ENCODE data around the gene NOTCH3.
A peak's percentile ranks its signal among the peaks of the same experiment; 100 is the strongest.

The NOTCH3 gene

DNA sequence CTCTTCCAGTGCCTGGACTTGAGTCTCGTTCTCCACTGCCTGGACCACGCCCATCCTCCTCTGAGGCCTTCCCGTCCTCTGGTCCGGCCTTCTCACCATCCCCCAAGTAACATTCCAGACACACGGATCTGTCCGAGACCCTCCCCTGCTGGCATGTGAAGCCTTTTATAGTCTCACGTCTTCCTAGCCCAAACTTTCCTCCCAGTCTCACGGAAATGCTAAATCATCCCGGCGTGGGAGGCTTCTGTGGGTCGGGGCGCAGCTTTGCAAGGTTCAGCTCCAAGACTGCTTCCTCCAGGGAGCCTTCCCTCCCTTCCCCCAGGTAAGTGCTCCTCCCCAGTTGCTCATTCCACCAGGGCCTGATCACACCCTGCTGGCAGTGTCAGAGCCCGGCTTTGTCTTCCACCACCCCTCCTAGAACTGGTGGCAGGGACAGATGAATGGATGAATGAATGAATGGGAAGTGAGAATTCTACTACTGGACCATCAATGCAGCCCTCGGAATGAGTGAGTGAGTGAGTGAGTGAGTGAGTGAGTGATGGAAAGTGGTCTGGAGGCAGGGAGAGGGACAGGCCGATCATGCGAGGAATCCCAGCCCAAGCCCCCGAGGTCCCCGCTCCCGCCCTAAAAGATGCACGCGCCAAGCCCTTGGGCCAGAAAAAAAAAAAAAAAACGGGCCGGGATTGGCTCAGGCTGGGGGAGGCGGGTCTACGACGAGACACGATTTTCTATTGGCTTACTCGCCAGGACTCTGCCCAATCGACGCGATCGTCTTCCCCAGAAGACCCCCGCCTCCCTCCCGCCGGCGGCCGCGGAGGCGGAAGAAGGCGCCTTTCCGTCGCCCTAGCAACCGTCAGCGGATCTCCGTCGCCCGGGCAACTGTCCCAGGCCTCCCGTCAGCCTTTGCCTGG lies 22.2 kb upstream of the NOTCH3 start:
- TF ChIP-seq, protein P1, sequence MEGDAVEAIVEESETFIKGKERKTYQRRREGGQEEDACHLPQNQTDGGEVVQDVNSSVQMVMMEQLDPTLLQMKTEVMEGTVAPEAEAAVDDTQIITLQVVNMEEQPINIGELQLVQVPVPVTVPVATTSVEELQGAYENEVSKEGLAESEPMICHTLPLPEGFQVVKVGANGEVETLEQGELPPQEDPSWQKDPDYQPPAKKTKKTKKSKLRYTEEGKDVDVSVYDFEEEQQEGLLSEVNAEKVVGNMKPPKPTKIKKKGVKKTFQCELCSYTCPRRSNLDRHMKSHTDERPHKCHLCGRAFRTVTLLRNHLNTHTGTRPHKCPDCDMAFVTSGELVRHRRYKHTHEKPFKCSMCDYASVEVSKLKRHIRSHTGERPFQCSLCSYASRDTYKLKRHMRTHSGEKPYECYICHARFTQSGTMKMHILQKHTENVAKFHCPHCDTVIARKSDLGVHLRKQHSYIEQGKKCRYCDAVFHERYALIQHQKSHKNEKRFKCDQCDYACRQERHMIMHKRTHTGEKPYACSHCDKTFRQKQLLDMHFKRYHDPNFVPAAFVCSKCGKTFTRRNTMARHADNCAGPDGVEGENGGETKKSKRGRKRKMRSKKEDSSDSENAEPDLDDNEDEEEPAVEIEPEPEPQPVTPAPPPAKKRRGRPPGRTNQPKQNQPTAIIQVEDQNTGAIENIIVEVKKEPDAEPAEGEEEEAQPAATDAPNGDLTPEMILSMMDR (IDR thresholded peaks at IDR 0.05; ENCODE audit: low read depth, low read length), result no peak
- DNase-seq (ENCODE audit: extremely low read depth, low read depth), result peak; percentile 91

GRCh38 chr19:15220833-15221232 lies 20.0 kb upstream of the NOTCH3 start:
- no peak for DNase-seq (ENCODE audit: extremely low read depth, low read depth)

GRCh38 chr19:15218501-15218900 lies 17.7 kb upstream of the NOTCH3 start:
- TF ChIP-seq, protein P1 (IDR thresholded peaks at IDR 0.05; ENCODE audit: low read depth, low read length), result no peak
- DNase-seq (ENCODE audit: extremely low read depth, low read depth), result no peak

More at GRCh38 chr19:15220833-15221232, 20.0 kb upstream of the NOTCH3 start:
- TF ChIP-seq, protein P1 (IDR thresholded peaks at IDR 0.05; ENCODE audit: low read depth, low read length), result no peak

- TF ChIP-seq, protein P1 (IDR thresholded peaks at IDR 0.05; ENCODE audit: low read depth, low read length), result no peak
- no peak for DNase-seq (ENCODE audit: extremely low read depth, low read depth)
Observed at GRCh38 chr19:15216363-15216762, 15.6 kb upstream of the NOTCH3 start.

GRCh38 chr19:15213715-15214381 lies 13.1 kb upstream of the NOTCH3 start:
- TF ChIP-seq, protein P1 (IDR thresholded peaks at IDR 0.05; ENCODE audit: low read depth, low read length), result no peak
- no peak for DNase-seq (ENCODE audit: extremely low read depth, low read depth)

DNA sequence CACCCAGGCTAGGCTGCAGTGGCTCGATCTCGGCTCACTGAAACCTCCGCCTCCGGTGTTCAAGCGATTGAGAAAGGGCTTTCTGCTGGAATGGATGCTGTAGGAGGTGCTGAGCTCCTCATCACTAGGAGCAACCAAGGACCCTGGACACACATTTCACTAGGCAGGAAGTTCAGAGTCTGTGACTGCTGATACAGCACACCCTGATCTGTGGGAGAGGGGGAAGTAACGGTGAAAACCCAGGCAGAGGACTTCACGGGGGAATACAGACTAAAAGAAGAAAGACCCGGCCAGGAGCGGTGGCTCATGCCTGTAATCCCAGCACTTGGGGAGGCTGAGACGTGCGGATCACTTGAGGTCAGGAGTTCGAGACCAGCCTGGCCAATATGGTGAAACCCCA lies 11.9 kb upstream of the NOTCH3 start:
- TF ChIP-seq, protein P1 (IDR thresholded peaks at IDR 0.05; ENCODE audit: low read depth, low read length), result no peak
- DNase-seq (ENCODE audit: extremely low read depth, low read depth), result no peak

- no peak for DNase-seq (ENCODE audit: extremely low read depth, low read depth)
- TF ChIP-seq, protein P1 (IDR thresholded peaks at IDR 0.05; ENCODE audit: low read depth, low read length), result no peak
Observed at GRCh38 chr19:15210323-15210781, 9.6 kb upstream of the NOTCH3 start.
